ENCODE data around the gene PCDHA3.
A peak's percentile ranks its signal among the peaks of the same experiment; 100 is the strongest.
"Not testable (repeated sequence)": the region's sequence is repeated elsewhere in the genome, so short reads cannot be mapped to it uniquely, and the experiment has no call there.

PCDHA3 gene

DNA sequence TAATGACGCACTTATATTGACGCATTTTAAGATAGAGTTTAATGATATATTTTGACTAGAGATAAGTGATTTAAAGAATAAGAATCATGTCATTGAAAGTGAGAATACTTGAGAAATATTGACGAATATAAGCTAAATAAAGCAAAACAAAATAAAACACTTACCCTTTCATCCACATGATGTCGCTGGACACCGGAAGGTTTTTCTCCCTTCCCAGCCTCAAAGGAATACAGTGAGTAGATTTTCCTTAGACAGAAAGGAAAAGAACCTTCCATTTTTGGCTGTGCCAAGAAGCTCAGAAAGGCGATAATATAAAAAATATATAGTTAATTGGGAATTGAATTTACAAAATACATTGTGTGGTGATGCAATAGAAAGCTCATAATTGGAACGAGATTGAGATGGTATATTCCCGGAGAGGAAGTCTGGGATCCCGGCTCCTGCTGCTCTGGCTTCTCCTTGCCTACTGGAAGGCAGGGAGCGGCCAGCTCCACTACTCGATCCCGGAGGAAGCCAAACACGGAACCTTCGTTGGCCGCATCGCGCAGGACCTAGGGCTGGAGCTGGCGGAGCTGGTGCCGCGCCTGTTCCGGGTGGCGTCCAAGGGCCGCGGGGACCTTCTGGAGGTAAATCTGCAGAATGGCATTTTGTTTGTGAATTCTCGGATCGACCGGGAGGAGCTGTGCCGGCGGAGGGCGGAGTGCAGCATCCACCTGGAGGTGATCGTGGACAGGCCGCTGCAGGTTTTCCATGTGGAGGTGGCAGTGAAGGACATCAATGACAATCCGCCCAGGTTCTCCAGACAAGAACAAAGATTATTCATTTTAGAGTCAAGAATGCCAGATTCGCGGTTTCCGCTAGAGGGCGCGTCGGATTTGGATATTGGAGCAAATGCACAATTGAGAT is 20.8 kb downstream of the PCDHA3 start, which contains the start of gene PCDHA5:
Gene PCDHA5 (plus strand): TSS at position 239 of the 906 bp plus-strand sequence.
- DNase-seq: peak; percentile 60

GRCh38 chr5:140822281-140822629 is 21.4 kb downstream of the PCDHA3 start:
- DNase-seq: no peak

GRCh38 chr5:140822969-140823368 is 22.1 kb downstream of the PCDHA3 start:
- not testable (repeated sequence) for DNase-seq

DNA sequence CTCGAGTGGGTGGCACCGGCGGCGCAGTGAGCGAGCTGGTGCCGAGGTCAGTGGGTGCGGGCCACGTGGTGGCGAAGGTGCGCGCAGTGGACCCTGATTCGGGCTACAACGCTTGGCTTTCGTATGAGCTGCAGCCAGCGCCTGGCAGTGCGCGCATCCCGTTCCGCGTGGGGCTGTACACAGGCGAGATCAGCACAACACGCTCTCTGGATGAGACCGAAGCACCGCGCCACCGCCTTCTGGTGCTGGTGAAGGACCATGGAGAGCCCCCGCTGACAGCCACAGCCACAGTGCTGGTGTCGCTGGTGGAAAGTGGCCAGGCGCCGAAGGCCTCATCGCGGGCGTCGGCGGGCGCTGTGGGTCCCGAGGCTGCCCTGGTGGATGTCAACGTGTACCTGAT is 22.6 kb downstream of the PCDHA3 start:
- DNase-seq: no peak

DNA sequence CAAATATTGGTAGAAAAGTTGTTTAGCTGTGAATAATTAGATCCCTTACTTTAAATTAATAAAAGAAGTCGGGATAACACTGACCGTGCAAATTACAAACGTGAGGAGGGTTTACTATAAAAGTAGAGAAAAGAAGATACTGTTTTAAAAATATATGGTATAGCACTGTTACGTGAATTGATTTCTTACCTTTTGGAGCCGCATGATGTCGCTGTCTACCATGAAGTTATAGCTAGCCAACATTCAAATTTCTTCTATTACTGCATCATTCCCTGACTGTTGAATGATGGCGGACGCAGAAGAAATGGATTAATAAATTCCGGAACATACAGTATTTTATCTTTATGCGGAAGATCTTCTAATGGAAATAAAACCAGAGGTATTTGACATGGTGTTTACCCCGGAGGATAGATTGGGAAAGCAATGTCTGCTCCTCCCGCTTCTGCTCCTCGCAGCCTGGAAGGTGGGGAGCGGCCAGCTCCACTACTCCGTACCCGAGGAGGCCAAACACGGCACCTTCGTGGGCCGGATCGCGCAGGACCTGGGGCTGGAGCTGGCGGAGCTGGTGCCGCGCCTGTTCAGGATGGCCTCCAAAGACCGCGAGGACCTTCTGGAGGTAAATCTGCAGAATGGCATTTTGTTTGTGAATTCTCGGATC is 27.0 kb downstream of the PCDHA3 start, which contains the start of gene PCDHA6:
Gene PCDHA6 (plus strand): TSS at position 257 of the 658 bp plus-strand sequence. CDS start 132 bp downstream, at position 389.
- peak; percentile 4 for DNase-seq

DNA sequence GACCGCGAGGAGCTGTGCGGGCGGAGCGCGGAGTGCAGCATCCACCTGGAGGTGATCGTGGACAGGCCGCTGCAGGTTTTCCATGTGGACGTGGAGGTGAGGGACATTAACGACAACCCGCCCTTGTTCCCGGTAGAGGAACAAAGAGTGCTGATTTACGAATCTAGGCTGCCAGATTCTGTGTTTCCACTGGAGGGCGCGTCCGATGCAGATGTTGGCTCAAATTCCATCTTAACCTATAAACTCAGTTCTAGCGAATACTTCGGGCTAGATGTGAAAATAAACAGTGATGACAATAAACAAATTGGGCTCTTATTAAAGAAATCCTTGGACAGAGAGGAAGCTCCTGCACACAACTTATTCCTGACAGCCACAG is 27.5 kb downstream of the PCDHA3 start:
- peak; percentile 16 for DNase-seq

- DNase-seq: not testable (repeated sequence)
Observed at GRCh38 chr5:140829511-140830501, 28.9 kb downstream of the PCDHA3 start.

GRCh38 chr5:140833993-140834392 is 33.1 kb downstream of the PCDHA3 start, which contains the start of gene PCDHA7:
Gene PCDHA7 (plus strand): TSS chr5:140834269. CDS start chr5:140834384, 115 bp downstream.
- no peak for DNase-seq

GRCh38 chr5:140834439-140835008 is 33.7 kb downstream of the PCDHA3 start:
- DNase-seq: not testable (repeated sequence)

DNA sequence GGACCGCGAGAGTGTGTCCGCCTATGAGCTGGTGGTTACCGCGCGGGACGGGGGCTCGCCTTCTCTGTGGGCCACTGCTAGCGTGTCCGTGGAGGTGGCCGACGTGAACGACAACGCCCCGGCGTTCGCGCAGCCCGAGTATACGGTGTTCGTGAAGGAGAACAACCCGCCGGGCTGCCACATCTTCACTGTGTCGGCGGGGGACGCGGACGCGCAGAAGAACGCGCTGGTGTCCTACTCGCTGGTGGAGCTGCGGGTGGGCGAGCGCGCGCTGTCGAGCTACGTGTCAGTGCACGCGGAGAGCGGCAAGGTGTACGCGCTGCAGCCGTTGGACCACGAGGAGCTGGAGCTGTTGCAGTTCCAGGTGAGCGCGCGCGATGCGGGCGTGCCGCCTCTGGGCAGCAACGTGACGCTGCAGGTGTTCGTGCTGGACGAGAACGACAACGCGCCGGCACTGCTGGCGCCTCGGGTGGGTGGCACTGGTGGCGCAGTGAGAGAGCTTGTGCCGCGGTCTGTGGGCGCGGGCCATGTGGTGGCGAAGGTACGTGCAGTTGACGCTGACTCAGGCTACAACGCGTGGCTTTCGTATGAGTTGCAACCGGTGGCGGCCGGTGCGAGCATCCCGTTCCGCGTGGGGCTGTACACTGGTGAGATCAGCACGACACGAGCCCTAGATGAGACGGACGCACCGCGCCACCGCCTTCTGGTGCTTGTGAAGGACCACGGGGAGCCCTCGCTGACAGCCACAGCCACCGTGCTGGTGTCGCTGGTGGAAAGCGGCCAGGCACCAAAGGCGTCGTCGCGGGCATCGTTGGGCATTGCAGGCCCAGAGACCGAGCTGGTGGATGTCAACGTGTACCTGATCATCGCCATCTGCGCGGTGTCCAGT is 35.0 kb downstream of the PCDHA3 start:
- no peak for DNase-seq

GRCh38 chr5:140840978-140841962 is 40.4 kb downstream of the PCDHA3 start, which contains the start of gene PCDHA8:
Gene PCDHA8 (plus strand): TSS chr5:140841187. CDS start chr5:140841322, 135 bp downstream.
- peak; percentile 18 for DNase-seq

DNA sequence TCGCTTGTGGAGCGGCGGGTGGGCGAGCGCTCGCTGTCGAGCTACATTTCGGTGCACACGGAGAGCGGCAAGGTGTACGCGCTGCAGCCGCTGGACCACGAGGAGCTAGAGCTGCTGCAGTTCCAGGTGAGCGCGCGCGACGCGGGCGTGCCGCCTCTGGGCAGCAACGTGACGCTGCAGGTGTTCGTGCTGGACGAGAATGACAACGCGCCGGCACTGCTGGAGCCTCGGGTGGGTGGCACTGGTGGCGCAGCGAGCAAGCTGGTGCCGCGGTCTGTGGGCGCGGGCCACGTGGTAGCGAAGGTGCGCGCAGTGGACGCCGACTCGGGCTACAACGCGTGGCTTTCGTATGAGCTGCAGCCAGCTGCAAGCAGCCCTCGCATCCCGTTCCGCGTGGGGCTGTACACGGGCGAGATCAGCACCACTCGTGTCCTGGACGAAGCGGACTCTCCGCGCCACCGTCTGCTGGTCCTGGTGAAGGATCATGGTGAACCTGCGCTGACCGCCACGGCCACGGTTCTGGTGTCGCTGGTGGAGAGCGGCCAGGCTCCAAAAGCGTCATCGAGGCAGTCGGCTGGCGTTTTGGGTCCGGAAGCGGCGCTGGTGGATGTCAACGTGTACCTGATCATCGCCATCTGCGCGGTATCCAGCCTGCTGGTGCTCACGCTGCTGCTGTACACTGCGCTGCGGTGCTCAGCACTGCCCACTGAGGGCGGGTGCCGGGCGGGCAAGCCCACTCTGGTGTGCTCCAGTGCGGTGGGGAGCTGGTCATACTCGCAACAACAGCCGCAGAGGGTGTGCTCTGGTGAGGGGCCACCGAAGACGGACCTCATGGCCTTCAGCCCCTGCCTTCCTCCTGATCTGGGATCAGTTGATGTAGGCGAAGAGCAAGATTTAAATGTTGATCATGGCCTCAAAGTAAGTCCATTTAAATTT is 42.2 kb downstream of the PCDHA3 start:
- no peak for DNase-seq

- DNase-seq: not testable (repeated sequence)
Observed at GRCh38 chr5:140848139-140849102, 47.6 kb downstream of the PCDHA3 start, which contains the start of gene PCDHA9. Gene PCDHA9 (plus strand): TSS chr5:140848382. CDS start chr5:140848496, 114 bp downstream.

DNA sequence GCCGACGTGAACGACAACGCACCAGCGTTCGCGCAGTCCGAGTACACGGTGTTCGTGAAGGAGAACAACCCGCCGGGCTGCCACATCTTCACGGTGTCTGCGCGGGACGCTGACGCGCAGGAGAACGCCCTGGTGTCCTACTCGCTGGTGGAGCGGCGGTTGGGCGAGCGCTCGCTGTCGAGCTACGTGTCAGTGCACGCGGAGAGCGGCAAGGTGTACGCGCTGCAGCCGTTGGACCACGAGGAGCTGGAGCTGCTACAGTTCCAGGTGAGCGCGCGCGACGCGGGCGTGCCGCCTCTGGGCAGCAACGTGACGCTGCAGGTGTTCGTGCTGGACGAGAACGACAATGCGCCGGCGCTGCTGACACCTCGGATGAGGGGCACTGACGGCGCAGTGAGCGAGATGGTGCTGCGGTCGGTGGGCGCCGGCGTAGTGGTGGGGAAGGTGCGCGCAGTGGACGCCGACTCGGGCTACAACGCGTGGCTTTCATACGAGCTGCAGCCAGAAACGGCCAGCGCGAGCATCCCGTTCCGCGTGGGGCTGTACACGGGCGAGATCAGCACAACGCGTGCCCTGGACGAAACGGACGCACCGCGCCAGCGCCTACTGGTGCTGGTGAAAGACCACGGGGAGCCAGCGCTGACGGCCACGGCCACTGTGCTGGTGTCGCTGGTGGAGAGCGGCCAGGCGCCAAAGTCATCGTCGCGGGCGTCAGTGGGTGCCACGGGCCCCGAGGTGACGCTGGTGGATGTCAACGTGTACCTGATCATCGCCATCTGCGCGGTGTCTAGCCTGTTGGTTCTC is 49.2 kb downstream of the PCDHA3 start:
- not testable (repeated sequence) for DNase-seq
